Dedifferentiated amniotic fluid mesenchymal stem cell (primary cell): ENCODE measurements around the gene RASSF8.

Experiments
- DNase-seq: peaks from one replicate; pipeline ENCODE4 v3.0.0-alpha.2; 2016; ENCODE audit errors: extremely low spot score

Gene RASSF8

GRCh38 chr12:25960961-25961360, 2.5 kb downstream of the RASSF8 start:
- no peak for DNase-seq

- DNase-seq: no peak
Observed at GRCh38 chr12:25962932-25963525, 4.5 kb downstream of the RASSF8 start.

DNA sequence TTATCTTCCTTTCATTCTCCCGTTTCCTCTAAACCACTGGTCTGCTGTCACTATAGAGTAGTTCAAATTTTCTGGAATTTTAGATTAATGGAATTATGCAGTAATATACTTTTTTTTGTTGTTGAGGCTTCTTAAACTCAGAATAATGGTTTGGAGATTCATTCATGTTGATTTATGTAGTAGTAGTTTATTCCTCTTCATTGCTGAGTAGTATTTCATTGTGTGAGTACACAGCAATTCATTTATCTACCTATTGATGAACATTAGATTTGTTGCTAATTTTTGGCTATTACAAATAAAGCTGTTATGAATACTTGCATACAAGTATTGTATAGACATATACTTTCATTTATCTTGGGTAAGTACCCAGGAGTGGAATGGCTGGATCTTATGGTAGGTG, 7.2 kb downstream of the RASSF8 start:
- DNase-seq: no peak

GRCh38 chr12:25970082-25970481, 11.6 kb downstream of the RASSF8 start:
- DNase-seq: no peak

GRCh38 chr12:25970916-25971653, 12.6 kb downstream of the RASSF8 start:
- no peak for DNase-seq

DNA sequence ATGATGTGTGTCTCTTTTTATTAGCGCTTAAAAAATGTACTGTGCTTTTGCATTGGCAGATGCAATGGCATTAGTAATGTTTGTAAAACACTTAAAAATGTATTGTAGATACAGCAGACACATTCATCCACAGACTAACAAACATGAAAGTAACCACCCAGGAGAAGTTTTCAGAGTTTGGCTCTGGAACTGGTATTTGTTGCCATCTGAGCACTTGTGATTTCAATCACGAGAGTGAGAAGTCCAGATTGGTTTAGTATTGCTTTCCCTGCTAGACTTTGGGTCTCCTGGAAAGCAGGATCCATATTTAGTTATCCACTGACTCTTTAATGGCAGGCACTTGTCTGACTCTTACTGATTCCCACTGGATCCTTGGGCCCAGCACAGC, 13.2 kb downstream of the RASSF8 start:
- DNase-seq: no peak

DNA sequence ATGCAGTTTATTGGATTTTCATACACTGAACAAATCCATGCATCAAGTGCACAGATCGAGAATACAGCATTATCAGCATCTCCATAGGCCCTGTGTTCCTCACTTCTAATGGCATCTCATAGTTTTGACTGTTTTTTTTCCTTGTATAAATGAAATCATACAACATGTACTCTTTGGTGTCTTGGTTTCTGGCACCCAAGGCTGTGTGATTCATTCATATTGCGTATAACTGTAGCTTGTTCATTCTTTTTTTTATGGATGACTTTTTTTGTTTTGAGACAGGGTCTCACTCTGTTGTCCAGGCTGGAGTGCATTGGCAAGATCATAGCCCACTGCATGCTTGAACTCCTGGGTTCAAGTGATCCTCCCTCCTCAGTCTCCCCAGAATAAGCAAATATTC, 14.3 kb downstream of the RASSF8 start:
- no peak for DNase-seq

DNA sequence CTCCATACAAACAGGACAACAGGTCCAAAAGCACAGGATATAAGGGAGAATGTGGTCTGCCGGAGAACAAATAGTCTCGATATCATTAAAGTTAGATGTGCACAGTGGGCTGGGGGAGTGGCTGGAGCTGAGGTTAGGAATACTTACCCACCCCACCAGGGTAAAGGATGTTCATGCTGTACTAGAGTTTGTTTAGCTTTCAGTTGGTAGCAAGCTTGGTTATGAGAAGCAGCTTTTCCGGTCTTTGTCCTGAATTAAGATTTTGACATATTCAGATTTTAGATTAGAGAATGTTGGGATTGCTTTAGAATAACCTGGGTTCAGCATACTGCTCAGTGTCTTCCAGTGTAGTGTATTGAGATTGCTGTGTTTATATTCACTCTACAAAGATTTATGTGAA, 16.7 kb downstream of the RASSF8 start:
- no peak for DNase-seq

- no peak for DNase-seq
Observed at GRCh38 chr12:25975682-25976081, 17.2 kb downstream of the RASSF8 start.

- DNase-seq: no peak
Observed at GRCh38 chr12:25976289-25976688, 17.8 kb downstream of the RASSF8 start.

GRCh38 chr12:25977047-25977446, 18.6 kb downstream of the RASSF8 start:
- no peak for DNase-seq

- DNase-seq: no peak
Observed at GRCh38 chr12:25979059-25979458, 20.6 kb downstream of the RASSF8 start.

DNA sequence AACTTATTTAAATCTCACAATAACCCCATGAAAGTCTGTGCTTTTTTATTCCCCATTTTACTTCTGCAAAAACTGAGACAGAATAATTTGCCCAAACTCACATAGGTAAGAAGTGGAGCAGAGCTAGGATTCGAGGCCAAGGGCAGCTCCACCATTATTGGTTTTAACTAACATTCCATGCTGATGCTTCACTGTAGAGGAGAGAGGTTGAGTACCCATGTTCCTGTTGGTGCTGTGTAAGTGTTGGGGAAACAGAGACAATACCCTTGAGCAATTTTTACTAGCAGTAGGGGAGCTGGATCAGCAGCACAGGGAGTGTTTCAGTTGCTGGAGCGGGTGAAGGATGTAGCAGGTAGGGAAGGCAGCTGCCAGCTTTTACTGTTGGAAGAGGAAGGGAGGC, 21.1 kb downstream of the RASSF8 start:
- DNase-seq: no peak

- DNase-seq: no peak
Observed at GRCh38 chr12:25980035-25980434, 21.6 kb downstream of the RASSF8 start.

- DNase-seq: no peak
Observed at GRCh38 chr12:25981597-25981996, 23.1 kb downstream of the RASSF8 start.

- DNase-seq: no peak
Observed at GRCh38 chr12:25982416-25982815, 23.9 kb downstream of the RASSF8 start.

DNA sequence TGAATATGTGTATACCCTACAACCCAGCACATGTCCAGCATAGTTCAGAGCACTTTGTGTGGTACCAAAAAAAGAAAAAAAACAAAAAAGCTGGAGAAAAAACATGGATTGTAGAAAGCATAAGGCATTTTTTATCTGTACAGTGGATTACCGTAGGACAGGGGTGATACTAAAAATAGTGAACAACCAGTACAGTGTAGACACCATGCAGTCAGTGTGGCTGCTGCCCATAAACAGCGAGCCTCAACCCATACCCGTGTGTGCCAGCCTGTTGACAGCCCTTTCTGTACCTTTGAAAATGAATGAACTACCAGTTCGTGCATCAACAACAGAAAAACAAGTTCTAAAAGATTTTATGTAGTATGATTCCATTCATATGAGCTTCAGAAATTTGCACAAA, 25.1 kb downstream of the RASSF8 start:
- no peak for DNase-seq

DNA sequence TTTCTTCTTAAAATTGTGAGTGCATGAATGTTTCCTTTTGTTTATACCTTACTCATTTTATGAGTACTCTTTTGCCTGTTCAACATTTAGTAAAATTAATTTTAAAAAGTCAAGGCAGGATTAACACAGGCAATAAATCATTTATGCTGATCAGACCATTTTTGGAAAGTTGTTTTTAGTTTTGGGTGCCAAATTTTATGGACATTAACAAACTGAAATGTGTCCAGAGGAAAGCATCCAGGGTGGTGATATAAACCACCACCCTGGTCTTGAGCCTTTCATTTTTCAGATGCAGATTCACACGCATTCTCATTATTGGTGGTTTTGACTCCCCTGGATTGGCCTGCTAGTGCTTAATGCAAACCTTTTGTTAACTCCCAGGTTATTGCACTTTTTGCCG, 26.3 kb downstream of the RASSF8 start:
- no peak for DNase-seq

GRCh38 chr12:25985316-25986175, 27.1 kb downstream of the RASSF8 start:
- no peak for DNase-seq

DNA sequence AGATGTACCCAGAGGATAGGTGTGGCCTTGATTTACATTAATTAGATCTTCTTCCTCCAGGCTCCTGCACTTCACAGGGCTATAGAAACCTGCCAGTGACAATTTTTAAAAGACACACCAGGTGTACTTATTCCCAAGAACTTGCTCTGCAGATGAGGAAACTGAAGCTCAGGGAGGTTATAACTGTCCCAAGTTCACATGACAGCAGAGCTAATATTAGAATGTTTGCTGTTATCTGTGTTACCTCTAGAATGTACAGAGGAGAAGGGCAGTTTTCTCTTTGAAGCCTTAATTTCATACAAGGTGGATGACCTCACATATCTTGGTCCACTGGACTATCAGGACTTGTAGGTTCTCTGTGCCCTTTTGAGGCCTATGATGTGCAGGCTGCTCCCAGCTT, 27.7 kb downstream of the RASSF8 start:
- DNase-seq: no peak

- DNase-seq: no peak
Observed at GRCh38 chr12:25988505-25988904, 30.0 kb downstream of the RASSF8 start.

DNA sequence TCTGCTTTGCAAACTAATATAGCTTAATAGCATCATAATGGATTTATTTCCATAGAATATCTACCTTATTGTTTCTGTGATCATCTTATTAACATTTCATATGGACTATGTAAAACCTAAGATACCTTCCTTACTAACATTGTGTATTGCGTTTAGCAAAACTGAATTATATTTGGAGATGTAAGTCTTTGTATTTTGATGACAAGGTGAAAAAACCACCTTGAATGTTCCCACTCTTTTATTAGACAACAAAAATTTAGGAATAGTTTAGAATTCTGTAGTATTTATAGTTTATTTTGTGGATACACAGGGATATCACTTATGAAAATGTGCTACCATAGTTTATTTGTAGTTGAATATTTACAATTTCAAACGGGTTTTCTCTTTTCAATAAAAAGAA, 32.0 kb downstream of the RASSF8 start:
- DNase-seq: no peak
